GM18867 (cell line): ENCODE measurements around the gene SEMA4B.

Source experiments
- ATAC-seq: cut with Tn5 transposase; IDR thresholded peaks from one replicate; pipeline ENCODE4 v1.9.1; 2021; ENCODE audit warnings: mild to moderate bottlenecking, moderate library complexity; ENCODE audit not compliant: unreplicated experiment

Gene SEMA4B

GRCh38 chr15:90205050-90205848 lies 4.1 kb downstream of the SEMA4B start:
- no peak for ATAC-seq

DNA sequence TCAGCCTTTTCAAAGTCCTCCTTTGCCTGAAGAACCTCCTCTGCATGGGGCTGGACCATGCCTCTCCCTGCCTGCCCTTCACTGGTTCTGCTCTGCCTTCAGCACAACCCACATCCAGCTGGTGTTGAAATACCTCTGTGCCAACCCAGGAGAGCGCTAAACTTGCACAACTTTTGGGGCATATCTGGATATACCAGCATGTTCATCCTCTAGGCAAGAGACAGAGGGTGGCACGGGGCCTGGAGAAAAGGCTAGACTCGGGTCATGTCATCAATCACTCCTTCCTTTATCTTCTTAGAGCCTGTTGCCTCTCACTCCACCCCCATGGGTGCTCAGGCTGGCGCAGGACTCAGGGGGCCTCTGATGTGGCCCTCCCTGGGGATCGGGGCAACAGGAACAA lies 4.8 kb downstream of the SEMA4B start:
- ATAC-seq, result no peak

- ATAC-seq, result no peak
These were observed 6.1 kb downstream of the SEMA4B start for GRCh38 chr15:90207252-90207651.

GRCh38 chr15:90208356-90208755 lies 7.2 kb downstream of the SEMA4B start:
- no peak for ATAC-seq

- ATAC-seq, result no peak
These were observed 8.5 kb downstream of the SEMA4B start for GRCh38 chr15:90209591-90209990.

DNA sequence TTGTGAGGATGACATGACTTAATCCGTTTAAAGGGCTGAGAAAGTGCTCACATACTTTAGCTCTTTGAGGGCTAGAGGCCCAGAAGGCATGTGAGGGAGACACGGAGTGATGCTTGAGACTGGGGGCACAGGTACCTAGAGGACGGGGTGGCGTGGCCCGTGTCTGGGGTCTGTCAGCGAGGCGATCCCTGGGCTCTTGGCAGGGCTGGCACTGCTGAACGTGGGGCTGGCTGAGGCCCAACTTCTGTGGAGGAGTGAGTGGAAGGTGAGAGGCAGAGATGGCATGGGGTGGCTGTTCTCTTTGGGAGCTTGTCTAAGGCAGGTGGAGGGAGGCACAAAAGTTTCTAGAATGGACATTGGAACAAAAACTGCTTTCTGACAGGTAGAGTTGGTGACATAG lies 9.5 kb downstream of the SEMA4B start:
- ATAC-seq, result no peak

DNA sequence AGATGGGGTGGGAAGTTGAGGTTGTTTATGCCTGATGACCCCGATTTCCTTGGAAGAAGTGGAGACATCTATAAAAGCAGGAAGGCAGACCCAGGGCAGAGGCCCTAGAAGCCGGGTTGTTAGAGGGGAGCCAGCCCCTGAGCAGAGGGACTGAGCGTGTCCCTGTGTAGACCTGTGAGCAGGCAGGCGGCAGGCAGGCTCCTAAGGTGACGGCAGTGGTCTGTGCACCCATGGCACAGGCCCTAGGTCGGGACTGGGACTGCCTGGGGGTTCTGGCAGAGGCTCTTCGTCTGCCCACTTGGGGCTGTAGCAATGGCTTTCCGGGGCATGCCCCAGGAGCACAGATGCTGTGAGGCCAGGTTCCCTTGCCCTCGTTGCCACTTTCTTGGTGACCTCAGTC lies 9.9 kb downstream of the SEMA4B start:
- no peak for ATAC-seq

DNA sequence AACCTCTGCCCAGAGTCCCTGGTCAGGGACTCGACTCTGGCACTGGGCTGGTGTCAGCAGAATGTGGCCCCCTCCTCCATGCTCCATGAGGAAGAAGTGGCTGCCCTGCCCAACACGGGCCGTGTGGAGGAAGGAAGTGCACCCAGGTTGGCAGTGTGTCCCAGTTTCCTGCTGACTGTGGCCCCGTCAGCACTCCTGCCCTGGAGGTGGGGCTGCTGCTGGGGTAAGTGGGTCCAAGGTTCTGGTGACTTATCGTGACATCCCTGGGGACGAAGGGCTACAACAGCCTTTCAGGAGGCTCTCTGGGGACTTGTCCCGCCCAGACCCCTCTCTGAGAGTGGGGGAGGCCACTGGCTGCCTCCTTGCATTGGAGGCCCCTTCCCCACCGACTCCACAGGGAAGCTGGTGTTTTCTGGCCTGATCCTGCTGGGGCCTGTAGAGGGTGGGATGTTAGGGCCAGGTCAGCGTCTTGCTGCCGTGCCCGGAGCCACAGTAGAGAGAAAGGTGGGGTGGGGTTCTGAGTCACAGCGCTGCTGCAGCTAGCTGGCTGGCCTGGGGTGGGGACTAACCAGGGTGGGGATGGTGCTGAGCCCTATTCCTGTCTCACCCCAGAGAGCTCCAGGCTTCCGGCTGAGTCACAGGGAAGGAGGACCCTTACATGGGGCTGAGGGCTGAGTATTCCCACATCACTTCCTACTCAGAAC lies 10.5 kb downstream of the SEMA4B start:
- no peak for ATAC-seq

DNA sequence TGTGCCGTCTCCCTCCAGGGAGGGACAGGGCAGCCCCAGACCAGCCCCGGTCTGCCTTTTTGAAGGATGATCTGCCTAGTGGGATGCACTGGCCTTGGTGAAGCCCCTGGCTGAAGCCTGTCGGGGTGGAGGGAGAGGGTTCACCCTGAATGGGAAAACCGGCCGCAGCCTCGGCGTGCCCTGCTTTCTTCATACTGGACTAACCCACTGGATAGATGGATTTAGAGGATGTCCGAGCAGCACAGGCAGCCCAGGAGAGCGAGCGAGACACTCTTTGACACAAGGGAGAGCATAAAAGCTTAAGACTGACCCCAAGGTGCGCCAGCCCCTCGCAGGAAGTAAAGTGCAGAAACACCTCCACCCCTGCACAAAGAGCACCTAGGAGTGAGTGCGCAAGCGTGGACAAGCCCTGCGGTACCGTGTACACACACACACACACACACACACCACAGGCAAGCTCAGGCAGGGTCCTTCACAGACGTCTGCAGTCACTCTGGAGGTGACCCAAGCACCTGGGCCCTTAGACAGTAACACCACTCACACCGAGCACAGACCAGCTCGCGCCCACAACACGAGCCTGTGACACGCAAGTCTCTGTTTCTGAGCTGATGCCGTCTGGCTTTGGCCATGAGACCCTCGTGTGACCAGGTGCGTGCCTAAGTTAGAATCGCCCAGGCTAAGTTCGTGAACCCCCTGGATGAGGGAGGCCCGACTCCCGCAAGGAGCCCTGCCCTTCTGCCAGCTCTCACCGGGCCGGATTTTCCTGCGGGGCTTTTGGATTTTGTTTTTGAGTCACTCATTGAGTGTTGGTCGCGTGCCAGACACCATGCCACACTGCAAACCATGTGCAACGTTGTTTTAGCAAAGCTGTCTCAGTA lies 11.3 kb downstream of the SEMA4B start:
- ATAC-seq, result no peak

DNA sequence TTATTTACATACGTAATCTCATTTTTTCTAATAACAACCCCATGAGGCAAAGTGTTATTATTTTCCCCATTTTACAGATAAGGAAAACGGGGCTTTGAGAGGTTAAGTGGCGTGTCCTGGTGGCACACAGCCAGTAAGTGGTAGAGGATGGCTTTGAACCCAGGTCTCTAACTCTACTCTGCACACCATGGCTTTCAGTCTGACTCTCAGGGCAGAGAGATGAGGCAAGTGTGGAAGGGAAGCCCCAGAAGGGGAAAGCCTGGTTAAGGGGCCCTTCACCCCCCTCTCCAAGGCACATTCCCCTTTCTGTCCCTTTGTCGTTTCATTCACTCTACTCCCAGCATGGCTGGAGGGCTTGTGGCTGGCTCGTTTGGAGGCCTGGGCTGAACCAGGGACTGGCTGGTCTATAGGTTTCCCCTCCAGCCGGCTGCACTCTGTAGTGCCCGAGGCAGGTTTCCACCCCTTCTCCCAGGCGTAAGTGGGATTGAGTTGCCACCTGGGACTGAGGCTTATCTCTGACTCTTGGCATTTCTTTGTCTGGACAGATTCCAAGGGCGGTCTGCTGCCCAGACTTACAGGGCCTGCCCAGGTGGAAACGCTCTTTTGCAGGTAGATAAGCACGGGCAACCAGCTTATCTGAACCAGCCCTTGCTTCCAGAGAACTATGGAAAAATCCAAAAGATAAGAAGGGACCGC lies 12.1 kb downstream of the SEMA4B start:
- ATAC-seq, result no peak

GRCh38 chr15:90213818-90214204 lies 12.7 kb downstream of the SEMA4B start:
- ATAC-seq, result no peak

GRCh38 chr15:90214553-90215196 lies 13.5 kb downstream of the SEMA4B start:
- ATAC-seq, result no peak

GRCh38 chr15:90217671-90218394 lies 16.7 kb downstream of the SEMA4B start:
- ATAC-seq, result no peak

DNA sequence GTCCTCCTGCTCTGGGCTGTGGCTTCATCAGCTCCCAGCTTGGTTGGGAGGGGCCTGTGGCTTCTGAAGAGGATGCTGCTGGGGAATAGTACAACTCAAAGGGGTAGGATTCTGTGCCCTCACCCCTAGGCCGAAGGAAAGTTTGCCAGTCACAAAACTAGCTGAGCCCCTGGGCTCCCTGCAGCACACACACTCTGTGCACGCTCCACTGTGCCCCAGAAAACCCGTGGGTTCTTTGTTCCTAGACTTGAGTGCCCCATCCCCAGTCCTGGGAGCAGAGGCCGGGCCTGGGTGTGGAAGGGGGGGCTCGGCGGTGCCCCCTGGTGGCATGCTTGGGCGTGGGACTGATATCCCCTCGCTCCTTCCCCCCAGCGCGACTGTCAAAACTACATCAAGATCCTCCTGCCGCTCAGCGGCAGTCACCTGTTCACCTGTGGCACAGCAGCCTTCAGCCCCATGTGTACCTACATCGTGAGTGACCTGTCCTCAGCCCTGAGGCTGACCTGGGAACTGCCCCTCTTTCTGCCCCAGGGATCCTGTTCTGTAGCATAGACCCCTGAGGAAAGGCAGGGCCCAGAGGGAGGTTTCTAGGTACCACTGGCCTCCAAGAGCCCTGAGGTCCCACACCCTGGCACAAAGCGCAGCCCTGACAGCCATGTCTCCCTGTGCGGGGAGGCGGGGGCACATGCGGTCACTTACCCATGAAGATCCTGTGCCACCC lies 18.5 kb downstream of the SEMA4B start:
- ATAC-seq, result no peak

GRCh38 chr15:90221246-90221900 lies 20.2 kb downstream of the SEMA4B start:
- no peak for ATAC-seq

DNA sequence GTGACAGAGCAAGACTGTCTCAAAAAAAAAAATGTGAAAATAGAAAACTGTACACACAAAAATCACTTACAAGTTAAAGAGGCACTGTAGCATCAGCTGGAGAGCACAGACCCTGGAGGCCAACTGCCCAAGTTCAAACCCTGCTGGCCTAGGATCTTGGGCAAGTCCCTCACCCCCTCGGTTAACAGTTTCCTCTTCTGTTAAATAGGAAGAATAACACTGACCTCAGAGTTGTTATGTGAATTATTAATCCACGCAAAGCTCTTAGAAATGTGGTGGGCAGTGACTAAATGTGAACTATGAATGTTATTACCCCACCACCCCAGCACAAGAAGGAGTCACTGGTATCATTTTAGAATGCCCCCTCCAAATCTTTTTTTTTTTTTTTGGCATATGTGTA lies 21.4 kb downstream of the SEMA4B start:
- no peak for ATAC-seq

DNA sequence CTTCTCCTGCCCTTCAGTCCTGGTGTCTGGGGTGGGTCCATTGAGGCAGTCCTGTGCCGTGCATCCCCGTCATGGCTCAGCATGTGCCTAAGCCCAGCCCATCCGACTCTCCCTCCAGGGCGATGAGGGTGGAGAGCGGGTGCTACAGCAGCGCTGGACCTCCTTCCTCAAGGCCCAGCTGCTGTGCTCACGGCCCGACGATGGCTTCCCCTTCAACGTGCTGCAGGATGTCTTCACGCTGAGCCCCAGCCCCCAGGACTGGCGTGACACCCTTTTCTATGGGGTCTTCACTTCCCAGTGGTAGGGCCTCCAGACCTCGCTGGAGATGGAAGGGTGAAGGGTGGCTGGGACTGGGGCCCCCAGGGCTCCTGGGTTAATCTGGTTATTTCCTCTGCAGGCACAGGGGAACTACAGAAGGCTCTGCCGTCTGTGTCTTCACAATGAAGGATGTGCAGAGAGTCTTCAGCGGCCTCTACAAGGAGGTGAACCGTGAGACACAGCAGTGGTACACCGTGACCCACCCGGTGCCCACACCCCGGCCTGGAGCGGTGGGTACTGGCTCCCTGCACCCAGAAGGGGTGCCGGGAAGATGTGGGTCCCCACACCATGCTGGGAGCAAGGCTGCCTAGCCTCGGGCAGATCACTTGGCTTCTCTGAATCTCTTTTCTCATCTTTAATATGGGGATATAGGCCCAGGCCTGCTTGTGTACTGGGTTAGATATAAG lies 22.5 kb downstream of the SEMA4B start:
- ATAC-seq, result no peak

DNA sequence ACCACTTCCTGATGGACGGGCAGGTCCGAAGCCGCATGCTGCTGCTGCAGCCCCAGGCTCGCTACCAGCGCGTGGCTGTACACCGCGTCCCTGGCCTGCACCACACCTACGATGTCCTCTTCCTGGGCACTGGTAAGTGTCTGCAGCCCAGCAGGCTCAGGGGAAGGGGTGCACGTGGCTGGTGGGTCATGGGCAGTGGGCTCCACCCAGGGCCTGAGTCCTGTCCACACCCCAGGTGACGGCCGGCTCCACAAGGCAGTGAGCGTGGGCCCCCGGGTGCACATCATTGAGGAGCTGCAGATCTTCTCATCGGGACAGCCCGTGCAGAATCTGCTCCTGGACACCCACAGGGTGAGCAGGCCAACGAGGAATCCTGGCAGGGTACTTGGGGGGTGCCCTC lies 23.9 kb downstream of the SEMA4B start:
- no peak for ATAC-seq
